Nephron progenitor cell (in vitro differentiated cells): ENCODE data around the gene PTCD3.

Experiments
- DNase-seq: peaks from one replicate; pipeline ENCODE4 v3.0.0; 2021
- H3K27ac Mint-ChIP-seq: 2 replicates; pipeline ENCODE4 v1.8.0; 2021; ENCODE audit warnings: mild to moderate bottlenecking, moderate library complexity, mixed read lengths
- H3K27me3 Mint-ChIP-seq: 2 replicates; pipeline ENCODE4 v1.8.0; 2021; ENCODE audit warnings: mild to moderate bottlenecking, low read depth, mixed read lengths; ENCODE audit not compliant: poor library complexity
- H3K36me3 Mint-ChIP-seq: 2 replicates; pipeline ENCODE4 v1.8.0; 2021; ENCODE audit warnings: low read depth, mixed read lengths
- H3K4me1 Mint-ChIP-seq: 2 replicates; pipeline ENCODE4 v1.8.0; 2021; ENCODE audit warnings: mixed read lengths
- H3K4me3 Mint-ChIP-seq: 2 replicates; pipeline ENCODE4 v1.8.0; 2021; ENCODE audit warnings: mild to moderate bottlenecking, moderate library complexity, mixed read lengths
- H3K9me3 Mint-ChIP-seq: 2 replicates; pipeline ENCODE4 v1.8.0; 2021; ENCODE audit warnings: mild to moderate bottlenecking, moderate library complexity, mixed read lengths
- CTCF ChIP-seq: fragments of 200-600 bp; sonication (generic); IDR thresholded peaks from 2 replicates; pipeline ENCODE4 v1.5.0; 2021; ENCODE audit warnings: antibody characterized with exemption

Gene PTCD3

GRCh38 chr2:86075886-86076285, 30.1 kb upstream of the PTCD3 start:
- DNase-seq: no peak
- H3K4me1 Mint-ChIP-seq: peaks cover 19% of the 10 kb centered on the region
- no peak for TF ChIP-seq CTCF
- no peak overlapping the region for H3K27ac Mint-ChIP-seq
- peaks cover 57% of the 10 kb centered on the region for H3K36me3 Mint-ChIP-seq
- peaks cover 1% of the 10 kb centered on the region for H3K27me3 Mint-ChIP-seq
- no peaks in the 10 kb centered on the region for H3K9me3 Mint-ChIP-seq
- no peak overlapping the region for H3K4me3 Mint-ChIP-seq

DNA sequence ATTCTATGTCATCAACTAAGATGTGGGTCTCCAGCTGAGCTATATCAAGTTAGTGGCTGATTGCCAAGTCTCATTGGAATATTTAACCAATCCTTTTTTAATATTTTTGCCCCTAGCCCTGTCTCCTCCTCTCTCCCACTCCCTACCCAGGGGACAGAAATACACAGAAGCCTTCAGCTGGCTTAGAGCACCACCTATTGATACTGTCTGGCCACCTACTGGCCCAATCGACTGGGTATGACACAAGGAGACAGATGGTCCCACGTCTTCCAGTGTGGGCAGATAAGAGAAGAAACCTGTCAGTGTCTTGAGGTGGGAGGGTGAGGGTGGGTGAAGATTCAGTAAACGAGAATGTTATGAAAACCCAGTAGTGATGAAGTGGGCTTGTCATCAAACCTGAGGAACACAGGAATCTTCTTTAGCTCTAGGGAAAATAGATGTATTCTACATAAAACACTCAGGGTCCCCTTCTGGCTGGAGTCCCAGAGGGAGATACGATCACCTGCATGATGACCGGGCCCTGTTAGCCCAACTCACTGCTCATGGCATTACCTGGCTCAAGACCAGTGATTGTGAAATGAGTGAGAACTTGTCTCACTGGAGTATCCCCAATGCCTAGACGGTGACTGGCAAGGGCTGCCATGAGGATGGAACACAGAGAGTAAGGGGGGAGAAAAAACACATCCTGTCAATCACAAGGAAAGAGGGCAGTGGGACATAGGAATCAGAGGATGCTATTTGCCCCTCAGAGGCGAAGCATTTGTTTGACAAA, 27.1 kb upstream of the PTCD3 start:
- no peak for TF ChIP-seq CTCF
- Mint-ChIP-seq H3K36me3 (peaks cover 58% of the 10 kb centered on the region), H3K4me3 (no peak overlapping the region), H3K27me3 (peaks cover 2% of the 10 kb centered on the region), H3K4me1 (no peaks in the 10 kb centered on the region), H3K9me3 (no peaks in the 10 kb centered on the region), H3K27ac (no peak overlapping the region)
- DNase-seq: no peak

GRCh38 chr2:86079981-86080911, 25.8 kb upstream of the PTCD3 start:
- peak; percentile 82 for DNase-seq
- Mint-ChIP-seq H3K27ac (peak overlapping the region; percentile 54), H3K9me3 (no peaks in the 10 kb centered on the region), H3K4me1 (no peaks in the 10 kb centered on the region), H3K27me3 (peaks cover 2% of the 10 kb centered on the region), H3K36me3 (peaks cover 66% of the 10 kb centered on the region), H3K4me3 (no peak overlapping the region)
- TF ChIP-seq CTCF: peak; percentile 71

DNA sequence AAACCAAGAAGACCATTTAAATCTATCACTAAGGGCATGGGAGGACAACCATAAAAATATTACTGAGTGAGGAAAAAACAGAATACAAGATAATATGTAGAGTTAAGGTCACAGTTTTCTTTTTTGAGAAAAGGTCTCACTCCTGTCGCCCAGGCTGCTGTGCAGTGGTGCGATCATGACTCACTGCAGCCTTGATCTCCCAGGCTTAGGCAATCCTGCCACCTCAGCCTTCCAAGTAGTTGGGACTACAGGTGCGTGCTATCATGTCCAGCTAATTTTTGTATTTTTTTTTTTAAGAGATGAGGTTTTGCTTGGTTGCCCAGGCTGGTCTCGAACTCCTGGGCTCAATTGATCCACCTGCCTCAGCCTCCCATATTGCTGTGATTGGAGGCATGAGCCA, 24.3 kb upstream of the PTCD3 start:
- no peak for DNase-seq
- H3K4me3 Mint-ChIP-seq: no peak overlapping the region
- peaks cover 2% of the 10 kb centered on the region for H3K27me3 Mint-ChIP-seq

DNA sequence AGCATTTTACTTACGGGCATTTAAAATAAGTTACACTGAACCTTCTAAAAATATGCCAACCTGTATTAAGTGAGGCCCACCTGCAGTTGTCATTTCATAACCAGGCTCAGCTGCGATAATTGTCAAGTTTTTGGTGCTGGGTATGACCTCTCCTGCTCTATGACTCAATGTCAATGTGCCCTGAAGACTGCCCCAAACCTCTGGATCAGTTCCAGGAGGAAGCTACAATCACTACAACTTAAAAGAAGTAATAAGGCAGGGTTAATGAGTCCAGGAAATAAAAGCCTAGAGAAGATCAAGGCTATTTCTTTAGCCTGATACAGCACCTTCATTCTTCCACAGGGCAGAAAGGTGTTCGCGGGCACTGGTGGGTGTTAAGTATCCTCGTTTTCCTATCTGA, 23.3 kb upstream of the PTCD3 start:
- Mint-ChIP-seq H3K9me3 (no peaks in the 10 kb centered on the region), H3K27ac (no peak overlapping the region), H3K4me1 (no peaks in the 10 kb centered on the region), H3K36me3 (peaks cover 64% of the 10 kb centered on the region), H3K27me3 (peaks cover 2% of the 10 kb centered on the region), H3K4me3 (no peak overlapping the region)
- TF ChIP-seq CTCF: no peak
- DNase-seq: no peak

More for the DNA sequence above, 24.3 kb upstream of the PTCD3 start:
- Mint-ChIP-seq H3K36me3 (peaks cover 68% of the 10 kb centered on the region), H3K9me3 (no peaks in the 10 kb centered on the region), H3K27ac (no peak overlapping the region), H3K4me1 (no peaks in the 10 kb centered on the region)
- no peak for TF ChIP-seq CTCF
